K562 (cell line): ENCODE results near the gene GALT. TPM values are rescaled to one million over a fixed set of nuclear protein-coding genes. Genes with fewer than 3 reads are reported as not detected.

ENCODE experiments used
- ATAC-seq: fragments of 200-7000 bp; cut with Tn5 transposase; 3 replicates; pipeline ENCODE4 v1.9.1; 2020; ENCODE audit warnings: moderate library complexity
- BruUV-seq: library from RNA; stranded (reverse); fragments of 400-500 nt; replicated peaks from 2 replicates; lab custom pipeline; 2021; lab: Mats Ljungman, UMichigan
- CTCF ChIA-PET: fragments of 300-600 bp; formaldehyde crosslinking; extraction: SDS; loops from one replicate; lab custom pipeline; 2021; ENCODE audit warnings: low intra/inter-chr PET ratio; lab: Yijun Ruan, JAX
- POLR2A ChIA-PET: fragments of 300-600, 350-650 bp; sonication (Branson Sonifier 250); formaldehyde crosslinking; extraction: SDS; loops from one replicate; lab custom pipeline; 2021; ENCODE audit warnings: antibody characterized with exemption, inconsistent platforms; lab: Yijun Ruan, JAX
- DNase-seq, 4 experiments: peaks; one replicate each; pipeline versions ENCODE4 v3.0.0 to v3.0.0-alpha.2; 2011 to 2018; ENCODE audit warnings: low spot score in 3 of 4, mixed read lengths in 3 of 4; ENCODE audit errors: extremely low read depth in 1 of 4
- FAIRE-seq: peaks from 2 replicates; lab custom pipeline; 2011; peaks lifted over from hg19 to GRCh38; lab: Jason Lieb, UNC
- H2AFZ ChIP-seq: 2 replicates; pipeline ENCODE4 v1.6.0; 2011; ENCODE audit warnings: low read depth, low read length, control low read depth, inconsistent platforms
- H3K27ac ChIP-seq: fragments of 200-600 bp; 3 replicates; pipeline ENCODE4 v1.8.0; 2011; ENCODE audit warnings: low read depth, mild to moderate bottlenecking, control low read depth, inconsistent platforms, low read length, moderate library complexity, mixed read lengths; ENCODE audit errors: extremely low read depth
- H3K27me3 ChIP-seq, 2 experiments: fragments of 300-600 bp in 1 of 2; 2 replicates in 1 of 2; 3 replicates in 1 of 2; pipeline versions ENCODE4 v1.6.0 to v1.8.0; 2011; ENCODE audit warnings: inconsistent platforms in 2 of 2, low read length in 2 of 2, mild to moderate bottlenecking in 1 of 2, mixed read lengths in 1 of 2, moderate library complexity in 1 of 2; ENCODE audit not compliant: control insufficient read depth in 2 of 2, insufficient read depth in 2 of 2
- H3K36me3 ChIP-seq: fragments of 300-600 bp; 3 replicates; pipeline ENCODE4 v1.8.0; 2011; ENCODE audit warnings: mild to moderate bottlenecking, low read length, inconsistent platforms; ENCODE audit not compliant: control insufficient read depth, insufficient read depth
- H3K4me1 ChIP-seq, 2 experiments: fragments of 200-600 bp in 1 of 2; replicated peaks in 1 of 2; 2 replicates in 1 of 2; 3 replicates in 1 of 2; pipeline versions ENCODE4 v1.5.1 to v1.8.0; 2011; ENCODE audit warnings: inconsistent platforms in 2 of 2, low read length in 2 of 2, mild to moderate bottlenecking in 1 of 2, mixed read lengths in 1 of 2, moderate library complexity in 1 of 2; ENCODE audit not compliant: control insufficient read depth in 2 of 2, insufficient read depth in 2 of 2
- H3K4me2 ChIP-seq: 2 replicates; pipeline ENCODE4 v1.6.1; 2011; ENCODE audit warnings: low read length, control low read depth, inconsistent platforms, mixed read lengths; ENCODE audit not compliant: insufficient read depth
- H3K4me3 ChIP-seq: fragments of 200-600 bp; sonication (generic), shearing (Covaris generic); 2 replicates; pipeline ENCODE4 v1.5.1; 2016; ENCODE audit warnings: control low read depth, inconsistent platforms
- H3K79me2 ChIP-seq: fragments of 200-600 bp; 3 replicates; pipeline ENCODE4 v1.8.0; 2011; ENCODE audit warnings: low read length, inconsistent platforms; ENCODE audit not compliant: control insufficient read depth, insufficient read depth
- H3K9ac ChIP-seq, 2 experiments: 2 replicates each; pipeline versions ENCODE4 v1.6.0 to v1.6.1; 2011; ENCODE audit warnings: low read depth in 2 of 2, low read length in 2 of 2, control low read depth in 1 of 2, inconsistent platforms in 1 of 2, mild to moderate bottlenecking in 1 of 2, mixed read lengths in 1 of 2; ENCODE audit not compliant: insufficient read depth in 1 of 2
- H3K9me1 ChIP-seq: one replicate; pipeline ENCODE4 v1.6.0; 2011; ENCODE audit warnings: inconsistent platforms, mild to moderate bottlenecking, low read length, moderate library complexity; ENCODE audit not compliant: control insufficient read depth, insufficient read depth
- H3K9me3 ChIP-seq: replicated peaks from 2 replicates; pipeline ENCODE4 v1.5.1; 2011; ENCODE audit warnings: low read depth, low read length, inconsistent platforms; ENCODE audit not compliant: control insufficient read depth, insufficient read depth
- H4K20me1 ChIP-seq: replicated peaks from 2 replicates; pipeline ENCODE4 v1.6.1; 2011; ENCODE audit warnings: low read length, inconsistent platforms, mixed read lengths; ENCODE audit not compliant: control insufficient read depth, insufficient read depth
- ASH1L ChIP-seq: fragments of 450-650 bp; IDR thresholded peaks from 2 replicates; pipeline ENCODE4 v1.6.1; 2018; ENCODE audit warnings: borderline replicate concordance, mild to moderate bottlenecking, low read depth; ENCODE audit not compliant: partially characterized antibody
- CTCF ChIP-seq, 3 experiments: IDR thresholded peaks in 2 of 3; conservative IDR thresholded peaks in 1 of 3; 2 replicates each; pipeline ENCODE4 v1.5.1; 2011 to 2012; ENCODE audit warnings: low read length in 3 of 3, mild to moderate bottlenecking in 3 of 3, control low read depth in 2 of 3, improper control_type of control experiment in 1 of 3, inconsistent platforms in 1 of 3, low read depth in 1 of 3, mixed read lengths in 1 of 3, moderate library complexity in 1 of 3; ENCODE audit not compliant: insufficient read depth in 2 of 3
- GABPA ChIP-seq: fragments of 200-800 bp; sonication (Bioruptor generic); conservative IDR thresholded peaks from 2 replicates; pipeline ENCODE4 v1.6.1; 2016; ENCODE audit warnings: low read depth, missing genetic modification characterization, missing compliant biosample characterization
- HCFC1 ChIP-seq: IDR thresholded peaks from 2 replicates; pipeline ENCODE4 v1.6.1; 2012; ENCODE audit warnings: low read depth, low read length, improper control_type of control experiment
- SNIP1 ChIP-seq: fragments of 450-650 bp; IDR thresholded peaks from 2 replicates; pipeline ENCODE4 v1.7.1; 2017; ENCODE audit warnings: low read depth, mild to moderate bottlenecking
- WGBS: fragments of 100-300 bp; shearing (Covaris generic); methylation state at CpG from one replicate; pipeline ENCODE4 v1.1.6; 2016; ENCODE audit warnings: low coverage, mixed read lengths; ENCODE audit not compliant: insufficient coverage; ENCODE audit errors: missing lambda C conversion rate; 5-methylcytosine and 5-hydroxymethylcytosine counted together
- in situ Hi-C: fragments of 300-500 bp; cut with MboI; formaldehyde crosslinking; loops from 4 replicates; pipeline ENCODE4 v1.15.0; 2018; ENCODE audit warnings: inconsistent platforms, mixed read lengths
- intact Hi-C: fragments of 100-400 bp; cut with micrococcal nuclease; formaldehyde crosslinking; loops from 2 replicates; pipeline ENCODE4 v1.14.2; 2022
- polyA plus RNA-seq, 8 experiments: library from polyadenylated mRNA; depleted of rRNA in 4 of 8; stranded (reverse) in 5 of 8; unstranded in 3 of 8; fragments of >200 nt; fragmentation: Nextera tagmentation in 2 of 8; fragmentation: Illumina TruSeq in 1 of 8; extraction: Ambion mirVana in 2 of 8; extraction: Trizol in 1 of 8; gene quantifications; 2 replicates each; pipeline versions ENCODE4 v1.2.1 to v1.2.3, GENCODE V29; 2011 to 2014; ENCODE audit warnings: inconsistent platforms in 1 of 8, missing spikeins in 1 of 8
- total RNA-seq, 7 experiments: library from RNA; depleted of rRNA in 6 of 7; stranded (reverse); fragments of >200 nt in 6 of 7; fragmentation: Illumina TruSeq in 2 of 7; extraction: Trizol in 2 of 7; gene quantifications; 2 replicates each; pipeline versions ENCODE4 v1.2.1 to v1.2.3, GENCODE V29; 2011 to 2021; ENCODE audit warnings: low replicate concordance in 1 of 7

Gene GALT
- total and polyA plus RNA-seq, 9 of the 15 experiments (the other 6 are each of a cell fraction or from before 2014, with no cell fraction given), result 7.3 to 29.2 (median 15.6) TPM

- H4K20me1 ChIP-seq, result no peaks in the 10 kb centered on the region
- no peak overlapping the region for H2AFZ ChIP-seq
- intact Hi-C loops (no loop called here), in situ Hi-C loops (no loop called here)
- TF ChIP-seq GABPA (tag) (no peak), HCFC1 (no peak), ASH1L (no peak), CTCF (IDR thresholded peaks at IDR 0.05 in 2 of 3, conservative IDR thresholded peaks at IDR 0.05 in 1 of 3; ENCODE audit: insufficient read depth in 2 of 3, low read depth in 1 of 3, low read length in 3 of 3) (no peak), SNIP1 (no peak)
- no peak overlapping the region for H3K4me2 ChIP-seq
- H3K9me1 ChIP-seq, result no peaks in the 10 kb centered on the region
- ATAC-seq (no peak), FAIRE-seq (no peak), DNase-seq (no peak)
- no peak overlapping the region for H3K9ac ChIP-seq
- no TSS peak for BruUV-seq
- POLR2A ChIA-PET, result interaction anchor here (1.1 to 1.5 kb wide), 3 partner anchors 11 to 24 kb away, joined by 3 to 4 read pairs (median 3); no protein-coding TSS in a partner anchor
- no peak overlapping the region for H3K4me3 ChIP-seq
- no peaks in the 10 kb centered on the region for H3K27me3 ChIP-seq
- H3K79me2 ChIP-seq, result no peaks in the 10 kb centered on the region
- H3K36me3 ChIP-seq, result no peaks in the 10 kb centered on the region
- H3K9me3 ChIP-seq, result no peaks in the 10 kb centered on the region
- 61% methylated on average over 3 of the region's 3 CpGs for WGBS
- H3K4me1 ChIP-seq, result peaks cover 0 to 4% of the 10 kb centered on the region in 2 experiments; a peak in 1 of 5 replicates
- CTCF ChIA-PET, result interaction anchor here (3.1 kb wide), 1 partner anchor 27 kb away, joined by 20 read pairs; no protein-coding TSS in a partner anchor
- H3K27ac ChIP-seq, result no peak overlapping the region
These were observed 28.0 kb downstream of the GALT start for GRCh38 chr9:34674440-34674839.
